Choroid plexus epithelial cell (primary cell): ENCODE results near the gene MAD1L1.

Experiments used
- DNase-seq: peaks from one replicate; pipeline ENCODE4 v3.0.0-alpha.2; 2010; ENCODE audit warnings: low read depth
- H3K4me3 ChIP-seq: 2 replicates; pipeline ENCODE4 v1.5.1; 2011; ENCODE audit warnings: low read depth, mild to moderate bottlenecking, control low read depth, low read length, moderate library complexity
- CTCF ChIP-seq: conservative IDR thresholded peaks from 2 replicates; pipeline ENCODE4 v1.5.1; 2011; ENCODE audit warnings: low read depth, mild to moderate bottlenecking, control low read depth, inconsistent platforms, low read length, moderate library complexity

The MAD1L1 gene

GRCh38 chr7:2158331-2159175, 74.2 kb downstream of the MAD1L1 start:
- no peak for DNase-seq
- TF ChIP-seq CTCF = no peak
- no peak overlapping the region for H3K4me3 ChIP-seq

DNA sequence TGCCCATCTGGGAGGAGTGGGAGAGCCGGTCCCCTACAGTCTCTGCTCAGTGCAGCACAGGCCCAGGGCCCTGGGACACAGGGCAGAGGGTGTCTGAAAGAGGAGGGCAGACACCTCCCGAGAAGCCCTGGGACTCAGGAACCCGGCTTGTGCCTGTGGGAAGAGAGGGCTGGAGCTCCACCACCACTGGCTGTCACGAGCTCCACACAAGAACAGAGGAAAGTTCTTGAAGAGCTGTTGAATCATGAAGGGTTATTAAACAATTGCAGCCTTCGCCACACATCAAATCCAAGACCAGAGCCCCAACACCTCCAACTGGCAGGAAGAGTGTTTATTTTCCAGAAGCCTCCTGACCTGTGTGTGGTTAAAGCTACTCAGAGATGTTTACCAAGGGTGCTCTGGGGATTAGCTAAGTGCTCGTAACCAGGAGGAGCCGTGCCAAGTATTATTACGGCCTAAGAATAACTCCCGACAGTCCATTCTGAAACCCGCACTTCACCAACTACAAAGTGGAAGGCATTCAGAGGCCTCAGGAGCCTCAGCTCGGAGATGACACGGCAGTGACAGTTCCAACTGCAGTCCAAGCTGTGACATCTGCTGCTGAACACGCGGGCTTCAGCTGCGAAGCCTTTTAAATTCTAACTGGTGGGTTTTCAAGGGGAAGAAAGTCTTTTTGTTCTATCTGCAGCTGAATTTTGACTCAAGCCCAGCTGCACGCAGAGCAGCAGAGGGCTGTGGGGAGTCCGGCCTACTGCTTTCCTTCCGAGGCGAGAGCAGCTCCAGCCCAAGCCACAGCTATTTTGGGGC, 75.1 kb downstream of the MAD1L1 start:
- peak; percentile 98 for DNase-seq

GRCh38 chr7:2156756-2157472, 75.8 kb downstream of the MAD1L1 start:
- no peak for DNase-seq
- H3K4me3 ChIP-seq = no peak overlapping the region
- TF ChIP-seq CTCF = no peak

More for the DNA sequence above, 75.1 kb downstream of the MAD1L1 start:
- no peak for TF ChIP-seq CTCF
- no peak overlapping the region for H3K4me3 ChIP-seq

GRCh38 chr7:2154831-2155230, 77.9 kb downstream of the MAD1L1 start:
- TF ChIP-seq CTCF = no peak
- DNase-seq = no peak
- H3K4me3 ChIP-seq = no peak overlapping the region

DNA sequence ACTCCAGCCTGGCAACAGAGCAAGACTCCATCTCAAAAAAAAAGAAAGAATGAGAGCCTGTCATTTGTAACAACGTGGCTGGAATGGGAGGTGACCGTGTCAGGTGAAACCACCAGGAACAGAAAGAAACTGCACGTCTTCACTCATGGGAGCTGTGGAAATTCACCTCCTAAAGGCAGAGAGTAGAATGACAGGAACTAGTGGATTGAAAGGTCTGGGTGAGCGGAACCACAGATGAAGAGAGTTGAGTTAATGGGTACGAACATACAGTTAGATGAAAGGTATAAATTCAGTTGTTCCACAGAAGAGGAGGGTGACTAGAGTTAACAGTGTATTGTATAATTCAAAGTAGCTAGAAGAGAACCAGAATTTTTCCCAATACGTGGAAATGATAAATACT, 78.6 kb downstream of the MAD1L1 start:
- no peak for TF ChIP-seq CTCF
- no peak for DNase-seq
- no peak overlapping the region for H3K4me3 ChIP-seq

GRCh38 chr7:2152646-2153045, 80.1 kb downstream of the MAD1L1 start:
- H3K4me3 ChIP-seq = no peak overlapping the region
- no peak for DNase-seq
- no peak for TF ChIP-seq CTCF
